Endothelial cell of umbilical vein (primary cell): ENCODE measurements around the gene MB. TPM values are rescaled to one million over a fixed set of nuclear protein-coding genes. Genes with fewer than 3 reads are reported as not detected.

ENCODE experiments used
- BruUV-seq: library from RNA; stranded (reverse); fragments of 400-500 nt; replicated peaks from 2 replicates; lab custom pipeline; 2021; lab: Mats Ljungman, UMichigan
- CTCF ChIA-PET: fragments of 300-600, 350-600 bp; sonication (Branson Sonifier 250); formaldehyde crosslinking; loops from one replicate; lab custom pipeline; 2021; ENCODE audit warnings: antibody characterized with exemption, inconsistent platforms; lab: Charles Lee
- POLR2A ChIA-PET: fragments of 300-600, 350-600 bp; sonication (Branson Sonifier 250); formaldehyde crosslinking; loops from one replicate; lab custom pipeline; 2021; ENCODE audit warnings: antibody characterized with exemption, inconsistent platforms; lab: Charles Lee
- DNase-seq: peaks from one replicate; pipeline ENCODE4 v3.0.0-alpha.2; 2011; ENCODE audit warnings: low read depth, low spot score
- FAIRE-seq: peaks from 2 replicates; lab custom pipeline; 2011; peaks lifted over from hg19 to GRCh38; lab: Jason Lieb, UNC
- H2AFZ ChIP-seq: 2 replicates; pipeline ENCODE4 v1.6.0; 2012; ENCODE audit warnings: low read depth, low read length, control low read depth, inconsistent platforms
- H3K27ac ChIP-seq: 2 replicates; pipeline ENCODE4 v1.5.1; 2011; ENCODE audit warnings: low read depth, mild to moderate bottlenecking, control low read depth, low read length, moderate library complexity; ENCODE audit not compliant: insufficient read depth
- H3K27me3 ChIP-seq, 2 experiments: 2 replicates each; pipeline versions ENCODE4 v1.6.0 to v1.6.1; 2011; ENCODE audit warnings: low read length in 2 of 2, mixed read lengths in 1 of 2; ENCODE audit not compliant: control insufficient read depth in 2 of 2, insufficient read depth in 2 of 2
- H3K36me3 ChIP-seq, 2 experiments: 2 replicates in 1 of 2; 3 replicates in 1 of 2; pipeline ENCODE4 v1.5.1; 2011; ENCODE audit warnings: low read length in 2 of 2, mild to moderate bottlenecking in 1 of 2, moderate library complexity in 1 of 2; ENCODE audit not compliant: control insufficient read depth in 2 of 2, insufficient read depth in 2 of 2; ENCODE audit errors: extremely low read depth in 1 of 2
- H3K4me1 ChIP-seq: 3 replicates; pipeline ENCODE4 v1.5.1; 2011; ENCODE audit warnings: mild to moderate bottlenecking, low read length; ENCODE audit not compliant: control insufficient read depth, insufficient read depth; ENCODE audit errors: extremely low read depth
- H3K4me2 ChIP-seq: 2 replicates; pipeline ENCODE4 v1.6.1; 2011; ENCODE audit warnings: low read length, control low read depth, mixed read lengths; ENCODE audit not compliant: insufficient read depth
- H3K4me3 ChIP-seq, 3 experiments: fragments of 200-600 bp in 1 of 3; sonication (generic), shearing (Covaris generic) in 1 of 3; replicated peaks in 1 of 3; 2 replicates each; pipeline ENCODE4 v1.5.1; 2011 to 2016; ENCODE audit warnings: control low read depth in 3 of 3, low read length in 3 of 3, mild to moderate bottlenecking in 2 of 3, inconsistent platforms in 1 of 3, low read depth in 1 of 3, moderate library complexity in 1 of 3; ENCODE audit not compliant: insufficient read depth in 1 of 3
- H3K79me2 ChIP-seq: 2 replicates; pipeline ENCODE4 v1.6.0; 2012; ENCODE audit warnings: low read length, inconsistent platforms; ENCODE audit not compliant: control insufficient read depth, insufficient read depth
- H3K9ac ChIP-seq: replicated peaks from 2 replicates; pipeline ENCODE3; 2011; ENCODE audit warnings: low read length, control low read depth; ENCODE audit not compliant: insufficient read depth; ENCODE audit errors: extremely low read depth
- H3K9me1 ChIP-seq: replicated peaks from 3 replicates; pipeline ENCODE4 v1.6.0; 2011; ENCODE audit warnings: mild to moderate bottlenecking, low read length; ENCODE audit not compliant: control insufficient read depth, insufficient read depth; ENCODE audit errors: extremely low read depth
- H3K9me3 ChIP-seq: replicated peaks from 2 replicates; pipeline ENCODE4 v1.5.1; 2012; ENCODE audit warnings: low read length, inconsistent platforms; ENCODE audit not compliant: control insufficient read depth, insufficient read depth
- H4K20me1 ChIP-seq: replicated peaks from 2 replicates; pipeline ENCODE3; 2011; ENCODE audit warnings: mild to moderate bottlenecking, low read length; ENCODE audit not compliant: control insufficient read depth, insufficient read depth; ENCODE audit errors: extremely low read depth
- EZH2 ChIP-seq: IDR thresholded peaks from 2 replicates; pipeline ENCODE4 v1.6.1; 2012; ENCODE audit warnings: borderline replicate concordance, low read depth, mild to moderate bottlenecking, moderate library complexity, low read length, inconsistent platforms; ENCODE audit not compliant: severe bottlenecking
- FOS ChIP-seq: IDR thresholded peaks from 2 replicates; pipeline ENCODE4 v1.6.1; 2011; ENCODE audit warnings: mild to moderate bottlenecking, low read length, moderate library complexity, borderline replicate concordance; ENCODE audit not compliant: insufficient read depth
- GATA2 ChIP-seq: IDR thresholded peaks from 2 replicates; pipeline ENCODE4 v1.7.0; 2011; ENCODE audit warnings: low read depth, mild to moderate bottlenecking, moderate library complexity, mixed read lengths, low read length; ENCODE audit not compliant: insufficient read length, insufficient read depth
- JUN ChIP-seq: IDR thresholded peaks from 2 replicates; pipeline ENCODE4 v1.6.1; 2011; ENCODE audit warnings: borderline replicate concordance, low read depth; ENCODE audit not compliant: insufficient read length, insufficient read depth
- MYC ChIP-seq: IDR thresholded peaks from one replicate; pipeline ENCODE4 v1.6.1; 2011; ENCODE audit warnings: mild to moderate bottlenecking, low read depth, low read length
- POLR2A ChIP-seq: IDR thresholded peaks from 2 replicates; pipeline ENCODE4 v1.6.1; 2012; ENCODE audit warnings: low read depth, mild to moderate bottlenecking, control low read depth, low read length
- POLR2AphosphoS5 ChIP-seq: IDR thresholded peaks from 2 replicates; pipeline ENCODE4 v1.6.1; 2012; ENCODE audit warnings: low read depth, mild to moderate bottlenecking, control low read depth, low read length, moderate library complexity; ENCODE audit not compliant: insufficient read depth
- dilution Hi-C: fragments of 300-500 bp; cut with MboI; formaldehyde crosslinking; loops from one replicate; pipeline ENCODE4 v1.15.0; 2019; ENCODE audit warnings: low sequenced_read_pairs; ENCODE audit not compliant: extremely low pct_ligation_motif_present
- intact Hi-C: fragments of 100-400 bp; cut with micrococcal nuclease; formaldehyde crosslinking; loops from one replicate; pipeline ENCODE4 v1.10.0; 2022
- polyA plus RNA-seq, 4 experiments: library from polyadenylated mRNA; depleted of rRNA in 3 of 4; stranded (reverse) in 3 of 4; unstranded in 1 of 4; fragments of >200 nt; gene quantifications; 2 replicates each; pipeline versions ENCODE4 v1.2.1 to v1.2.3, GENCODE V29; 2011 to 2012; ENCODE audit warnings: missing spikeins in 1 of 4
- total RNA-seq: library from RNA; stranded (reverse); gene quantifications from 2 replicates; pipeline ENCODE4 v1.2.3, GENCODE V29; 2021
- TF ChIP-seq, protein P1 (sequence below), 2 donors: IDR thresholded peaks; 1 replicate in 1 of 2; 2 replicates in 1 of 2; pipeline ENCODE4 v1.5.1; 2011; ENCODE audit warnings: low read length in 2 of 2, mild to moderate bottlenecking in 2 of 2, moderate library complexity in 2 of 2, control low read depth in 1 of 2, inconsistent platforms in 1 of 2, low read depth in 1 of 2; ENCODE audit not compliant: insufficient read depth in 1 of 2; ENCODE audit errors: extremely low read depth in 1 of 2
- TF ChIP-seq, protein P2 (sequence below): IDR thresholded peaks from 2 replicates; pipeline ENCODE4 v1.6.1; 2011; ENCODE audit not compliant: insufficient read depth, insufficient read length

The MB gene
- total and polyA plus RNA-seq, 2 donors (not counting 3 experiments of a cell fraction or from before 2014, with no cell fraction given) = not detected

DNA sequence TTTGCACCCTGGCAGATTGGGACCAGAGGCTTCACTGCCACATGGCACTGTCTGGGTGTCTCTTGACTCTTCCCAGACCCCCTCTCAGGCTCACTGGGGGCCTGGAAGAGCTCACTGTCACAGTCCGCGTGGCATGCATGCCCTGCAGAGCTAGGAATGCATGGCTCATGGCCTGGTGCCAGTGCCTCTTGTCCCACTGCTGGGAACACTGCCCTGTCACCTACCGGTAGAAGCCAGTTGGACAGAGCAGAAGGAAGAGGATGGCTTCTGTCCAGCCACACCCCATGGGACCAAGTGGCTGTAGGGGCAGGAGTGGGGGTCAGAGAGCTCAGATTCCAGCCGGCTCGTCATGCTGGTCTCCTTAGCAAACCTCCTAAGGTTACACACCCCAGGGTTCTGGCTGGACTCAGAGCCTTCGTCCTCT lies 29.7 kb downstream of the MB start:
- POLR2A ChIA-PET = no interaction called here
- H3K36me3 ChIP-seq = no peaks in the 10 kb centered on the region
- intact Hi-C loops = no loop called here
- no peaks in the 10 kb centered on the region for H4K20me1 ChIP-seq
- no peaks in the 10 kb centered on the region for H3K79me2 ChIP-seq
- H3K9me1 ChIP-seq = no peaks in the 10 kb centered on the region
- H3K4me3 ChIP-seq = no peak overlapping the region
- H2AFZ ChIP-seq = no peak overlapping the region
- DNase-seq (no peak), FAIRE-seq (no peak)
- peaks cover 0 to 2% of the 10 kb centered on the region in 2 experiments for H3K27me3 ChIP-seq
- H3K9me3 ChIP-seq = no peaks in the 10 kb centered on the region
- CTCF ChIA-PET = interaction anchor here (1.0 kb wide), 1 partner anchor 157 kb away, joined by 3 read pairs; no protein-coding TSS in a partner anchor
- no peak overlapping the region for H3K27ac ChIP-seq
- dilution Hi-C loops = no loop called here
- H3K4me2 ChIP-seq = no peak overlapping the region
- H3K9ac ChIP-seq = no peak overlapping the region
- H3K4me1 ChIP-seq = no peaks in the 10 kb centered on the region
- BruUV-seq = no TSS peak
- no peak for TF ChIP-seq MYC
- TF ChIP-seq FOS = no peak
- TF ChIP-seq POLR2AphosphoS5 = no peak
- no peak for TF ChIP-seq GATA2
- TF ChIP-seq POLR2A = no peak
- no peak for TF ChIP-seq JUN
- TF ChIP-seq EZH2 = no peak
- TF ChIP-seq, protein P1, sequence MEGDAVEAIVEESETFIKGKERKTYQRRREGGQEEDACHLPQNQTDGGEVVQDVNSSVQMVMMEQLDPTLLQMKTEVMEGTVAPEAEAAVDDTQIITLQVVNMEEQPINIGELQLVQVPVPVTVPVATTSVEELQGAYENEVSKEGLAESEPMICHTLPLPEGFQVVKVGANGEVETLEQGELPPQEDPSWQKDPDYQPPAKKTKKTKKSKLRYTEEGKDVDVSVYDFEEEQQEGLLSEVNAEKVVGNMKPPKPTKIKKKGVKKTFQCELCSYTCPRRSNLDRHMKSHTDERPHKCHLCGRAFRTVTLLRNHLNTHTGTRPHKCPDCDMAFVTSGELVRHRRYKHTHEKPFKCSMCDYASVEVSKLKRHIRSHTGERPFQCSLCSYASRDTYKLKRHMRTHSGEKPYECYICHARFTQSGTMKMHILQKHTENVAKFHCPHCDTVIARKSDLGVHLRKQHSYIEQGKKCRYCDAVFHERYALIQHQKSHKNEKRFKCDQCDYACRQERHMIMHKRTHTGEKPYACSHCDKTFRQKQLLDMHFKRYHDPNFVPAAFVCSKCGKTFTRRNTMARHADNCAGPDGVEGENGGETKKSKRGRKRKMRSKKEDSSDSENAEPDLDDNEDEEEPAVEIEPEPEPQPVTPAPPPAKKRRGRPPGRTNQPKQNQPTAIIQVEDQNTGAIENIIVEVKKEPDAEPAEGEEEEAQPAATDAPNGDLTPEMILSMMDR (IDR thresholded peaks at IDR 0.05; ENCODE audit: extremely low read depth in 1 of 2, insufficient read depth in 1 of 2, low read depth in 1 of 2, low read length in 2 of 2) = no peak
- TF ChIP-seq, protein P2, sequence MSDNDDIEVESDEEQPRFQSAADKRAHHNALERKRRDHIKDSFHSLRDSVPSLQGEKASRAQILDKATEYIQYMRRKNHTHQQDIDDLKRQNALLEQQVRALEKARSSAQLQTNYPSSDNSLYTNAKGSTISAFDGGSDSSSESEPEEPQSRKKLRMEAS = no peak
